Mucosa of descending colon (tissue), 3 donors: Measurements from ENCODE around the gene PAK1. TPM values are rescaled to one million over a fixed set of nuclear protein-coding genes. Genes with fewer than 3 reads are reported as not detected.
A peak's percentile ranks its signal among the peaks of the same experiment; 100 is the strongest.

Experiments used
- ATAC-seq: fragments of 200-7000 bp; cut with Tn5 transposase; one replicate; pipeline ENCODE4 v1.9.1; 2020; ENCODE audit warnings: mild to moderate bottlenecking, moderate library complexity
- DNase-seq, 3 donors: peaks; one replicate each; pipeline ENCODE4 v3.0.0-alpha.2; 2020
- H3K36me3 ChIP-seq: fragments of 200-600 bp; one replicate; pipeline ENCODE4 v1.8.0; 2021; ENCODE audit warnings: low read depth, mild to moderate bottlenecking
- H3K4me1 ChIP-seq: fragments of 200-600 bp; one replicate; pipeline ENCODE4 v1.8.0; 2021; ENCODE audit warnings: low read depth, mild to moderate bottlenecking
- H3K4me3 ChIP-seq: fragments of 200-600 bp; one replicate; pipeline ENCODE4 v1.8.0; 2021; ENCODE audit warnings: mild to moderate bottlenecking
- H3K9me3 ChIP-seq: fragments of 200-600 bp; one replicate; pipeline ENCODE4 v1.8.0; 2021; ENCODE audit warnings: mild to moderate bottlenecking
- CTCF ChIP-seq: fragments of 200-600 bp; IDR thresholded peaks from one replicate; pipeline ENCODE4 v1.8.0; 2022; ENCODE audit warnings: antibody characterized with exemption, mild to moderate bottlenecking
- intact Hi-C, 2 donors: fragments of 100-400 bp; cut with DNase I in 1 of 2; cut with micrococcal nuclease in 1 of 2; formaldehyde crosslinking; loops; one replicate each; pipeline versions ENCODE4 v1.11.0 to v1.11.1; 2022; cut with DNase I, micrococcal nuclease
- total RNA-seq, 3 donors: library from RNA; stranded (reverse); fragmentation: NEBNext Ultra II Directional in 2 of 3; extraction: Animal tissue kit (Norgen Biotek cat#: 25700) in 2 of 3; gene quantifications; one replicate each; pipeline versions ENCODE4 v1.2.1 to v1.2.4, GENCODE V29; 2021 to 2023
- donor health status: DM: no; HTN: no; CAD: no; lungs with moderate emphysema.
- donor health status: DM: no; HTN: no; CAD: no.
- donor health status: DM: no; HTN: yes; CAD: no.

Gene PAK1
- total RNA-seq, 3 donors from 2014 or later = 73.5 to 125 (median 116) TPM

- Histone ChIP-seq H3K36me3 (no peaks in the 10 kb centered on the region), H3K9me3 (no peaks in the 10 kb centered on the region), H3K4me3 (no peak overlapping the region), H3K4me1 (peaks cover 19% of the 10 kb centered on the region)
- no peak for DNase-seq
- intact Hi-C loops = no loop called here
- TF ChIP-seq CTCF = no peak
- no peak for ATAC-seq
These were observed 35.4 kb downstream of the PAK1 start for GRCh38 chr11:77438487-77438886.

- H3K4me1 ChIP-seq = peaks cover 15% of the 10 kb centered on the region
- peak; percentile 52 for ATAC-seq
These were observed 36.9 kb downstream of the PAK1 start for GRCh38 chr11:77436969-77437368.

GRCh38 chr11:77436506-77436905 is 37.4 kb downstream of the PAK1 start:
- intact Hi-C loops = no loop called here
- Histone ChIP-seq H3K4me1 (peaks cover 10% of the 10 kb centered on the region), H3K4me3 (no peak overlapping the region), H3K9me3 (no peaks in the 10 kb centered on the region), H3K36me3 (no peaks in the 10 kb centered on the region)
- no peak for TF ChIP-seq CTCF
- DNase-seq = no peak
- peak; percentile 44 for ATAC-seq

More at GRCh38 chr11:77436969-77437368, 36.9 kb downstream of the PAK1 start:
- intact Hi-C loops = no loop called here
- Histone ChIP-seq H3K9me3 (no peaks in the 10 kb centered on the region), H3K36me3 (no peaks in the 10 kb centered on the region), H3K4me3 (no peak overlapping the region)
- no peak for TF ChIP-seq CTCF
- no peak for DNase-seq

- H3K4me1 ChIP-seq = peaks cover 7% of the 10 kb centered on the region
- peak; percentile 76 for ATAC-seq
- H3K9me3 ChIP-seq = no peaks in the 10 kb centered on the region
- H3K36me3 ChIP-seq = no peaks in the 10 kb centered on the region
- TF ChIP-seq CTCF = no peak
- H3K4me3 ChIP-seq = no peak overlapping the region
- no peak for DNase-seq
- intact Hi-C loops = no loop called here
These were observed 37.9 kb downstream of the PAK1 start for GRCh38 chr11:77435972-77436371.

- intact Hi-C loops = no loop called here
- TF ChIP-seq CTCF = no peak
These were observed 42.1 kb downstream of the PAK1 start for GRCh38 chr11:77431813-77432212.

GRCh38 chr11:77428598-77428997 is 45.3 kb downstream of the PAK1 start:
- TF ChIP-seq CTCF = no peak
- no peaks in the 10 kb centered on the region for H3K36me3 ChIP-seq
- no peak overlapping the region for H3K4me3 ChIP-seq
- H3K9me3 ChIP-seq = no peaks in the 10 kb centered on the region
- H3K4me1 ChIP-seq = no peaks in the 10 kb centered on the region
- intact Hi-C loops = no loop called here
- no peak for ATAC-seq
- no peak for DNase-seq

More at GRCh38 chr11:77431813-77432212, 42.1 kb downstream of the PAK1 start:
- H3K4me3 ChIP-seq = no peak overlapping the region
- ATAC-seq (no peak), DNase-seq (no peak)
- no peaks in the 10 kb centered on the region for H3K9me3 ChIP-seq
- no peaks in the 10 kb centered on the region for H3K36me3 ChIP-seq
- H3K4me1 ChIP-seq = peaks cover 7% of the 10 kb centered on the region
